NK-92 treated with Interleukin-12 subunit alpha and Interleukin-12 subunit beta, amount 100 ng/mL, for 24 hours (cell line): ENCODE measurements around the gene TMEM203.
A peak's percentile ranks its signal among the peaks of the same experiment; 100 is the strongest.

Experiments
- DNase-seq: peaks from one replicate; lab custom pipeline; 2025; lab: John Stamatoyannopoulos, UW

TMEM203 gene

GRCh38 chr9:137229903-137230704 lies 24.7 kb upstream of the TMEM203 start:
- DNase-seq, result no peak

- DNase-seq, result no peak
Observed at GRCh38 chr9:137228968-137229896, 23.8 kb upstream of the TMEM203 start.

GRCh38 chr9:137228506-137228967 lies 23.1 kb upstream of the TMEM203 start:
- DNase-seq, result no peak

- DNase-seq, result no peak
Observed at GRCh38 chr9:137227853-137228505, 22.5 kb upstream of the TMEM203 start.

GRCh38 chr9:137227054-137227852 lies 21.8 kb upstream of the TMEM203 start, which contains the start of gene RNF224:
TSS of gene RNF224 (plus strand) at chr9:137227502. CDS start at chr9:137228336, 834 bp downstream.
- peak; percentile 43 for DNase-seq

- no peak for DNase-seq
Observed at GRCh38 chr9:137226338-137227053, 21.0 kb upstream of the TMEM203 start.

GRCh38 chr9:137225699-137226331 lies 20.4 kb upstream of the TMEM203 start:
- no peak for DNase-seq

- no peak for DNase-seq
Observed at GRCh38 chr9:137224830-137225694, 19.6 kb upstream of the TMEM203 start, which contains the start of gene CYSRT1. TSS of gene CYSRT1 (plus strand) at chr9:137225174. CDS start at chr9:137225622, 448 bp downstream.

- peak; percentile 96 for DNase-seq
Observed at GRCh38 chr9:137223078-137223970, 17.9 kb upstream of the TMEM203 start.

- DNase-seq, result no peak
Observed at GRCh38 chr9:137222190-137223077, 17.0 kb upstream of the TMEM203 start, which contains the start of gene RNF208. TSS of gene RNF208 (minus strand) at chr9:137222240. CDS start at chr9:137221212, 1,028 bp downstream.

GRCh38 chr9:137221506-137222111 lies 16.2 kb upstream of the TMEM203 start:
- no peak for DNase-seq

GRCh38 chr9:137221095-137221505 lies 15.7 kb upstream of the TMEM203 start:
- DNase-seq, result no peak

GRCh38 chr9:137220317-137221094 lies 15.1 kb upstream of the TMEM203 start:
- no peak for DNase-seq

GRCh38 chr9:137219757-137220316 lies 14.4 kb upstream of the TMEM203 start:
- no peak for DNase-seq

GRCh38 chr9:137218754-137219271 lies 13.4 kb upstream of the TMEM203 start:
- no peak for DNase-seq
